Erythroblast (primary cell): Measurements from ENCODE around the gene REG1B.

Source experiments
- DNase-seq, 2 experiments: peaks; one replicate each; lab custom pipeline; 2025; lab: John Stamatoyannopoulos, UW
- GATA1 ChIP-seq: IDR thresholded peaks from 2 replicates; pipeline ENCODE4 v1.6.1; 2011; ENCODE audit warnings: low read depth, mild to moderate bottlenecking, control low read depth, low read length, moderate library complexity
- POLR2A ChIP-seq: IDR thresholded peaks from 2 replicates; pipeline ENCODE4 v1.6.1; 2011; ENCODE audit warnings: mild to moderate bottlenecking, low read length

Gene REG1B

GRCh38 chr2:79039944-79040343, 47.8 kb downstream of the REG1B start:
- TF ChIP-seq GATA1 = no peak
- no peak for TF ChIP-seq POLR2A
- no peak for DNase-seq
